SU-DHL-6 (cell line): Measurements from ENCODE around the gene DNM1.
A peak's percentile ranks its signal among the peaks of the same experiment; 100 is the strongest.

ENCODE experiments used
- H2AFZ ChIP-seq: fragments of 200-600 bp; sonication (generic); 2 replicates; pipeline ENCODE4 v1.6.1; 2014; ENCODE audit warnings: low read depth, mild to moderate bottlenecking, moderate library complexity, mixed read lengths, antibody characterized with exemption, low read length; ENCODE audit not compliant: severe bottlenecking
- H3F3A ChIP-seq: fragments of 200-600 bp; shearing (Covaris generic); 2 replicates; pipeline ENCODE4 v1.6.0; 2016; ENCODE audit warnings: antibody characterized with exemption, mild to moderate bottlenecking; ENCODE audit not compliant: insufficient read depth
- H3K27ac ChIP-seq: fragments of 200-600 bp; sonication (generic); 2 replicates; pipeline ENCODE4 v1.5.1; 2016; ENCODE audit warnings: low read depth, mild to moderate bottlenecking, low read length, moderate library complexity, mixed read lengths
- H3K27me3 ChIP-seq: fragments of 200-600 bp; sonication (generic), shearing (Covaris generic); 2 replicates; pipeline ENCODE4 v1.6.0; 2014; ENCODE audit warnings: mild to moderate bottlenecking, low read length
- H3K36me3 ChIP-seq: fragments of 200-600 bp; sonication (generic); 2 replicates; pipeline ENCODE4 v1.6.1; 2014; ENCODE audit warnings: mild to moderate bottlenecking, low read length, mixed read lengths
- H3K4me2 ChIP-seq: fragments of 300-600, 200-600 bp; shearing (Covaris generic), sonication (generic); 2 replicates; pipeline ENCODE4 v1.6.0; 2014; ENCODE audit warnings: low read length, low read depth, mild to moderate bottlenecking; ENCODE audit not compliant: poor library complexity, severe bottlenecking
- H3K4me3 ChIP-seq: fragments of 200-600 bp; sonication (generic); 2 replicates; pipeline ENCODE4 v1.5.1; 2014; ENCODE audit warnings: antibody characterized with exemption, low read length, mild to moderate bottlenecking, mixed read lengths; ENCODE audit not compliant: insufficient read depth, poor library complexity, severe bottlenecking
- H3K79me2 ChIP-seq: fragments of 200-600 bp; sonication (generic); 2 replicates; pipeline ENCODE4 v1.6.1; 2014; ENCODE audit warnings: mild to moderate bottlenecking, low read length, moderate library complexity; ENCODE audit not compliant: insufficient read depth
- H3K9ac ChIP-seq: fragments of 200-600 bp; sonication (generic); 2 replicates; pipeline ENCODE4 v1.7.0; 2014; ENCODE audit warnings: mild to moderate bottlenecking, low read length
- H3K9me2 ChIP-seq: fragments of 200-600 bp; sonication (generic); replicated peaks from 2 replicates; pipeline ENCODE4 v1.6.1; 2014; ENCODE audit warnings: low read length; ENCODE audit not compliant: insufficient read depth
- H3K9me3 ChIP-seq: fragments of 200-600 bp; sonication (generic); 2 replicates; pipeline ENCODE4 v1.6.1; 2014; ENCODE audit warnings: low read length, mixed read lengths; ENCODE audit not compliant: insufficient read depth
- H4K20me1 ChIP-seq: fragments of 200-600 bp; sonication (generic); 2 replicates; pipeline ENCODE4 v1.6.1; 2014; ENCODE audit warnings: low read depth, mild to moderate bottlenecking, antibody characterized with exemption, low read length, moderate library complexity, mixed read lengths
- CTCF ChIP-seq: fragments of 200-600 bp; sonication (generic); IDR thresholded peaks from one replicate; pipeline ENCODE4 v1.5.1; 2017; ENCODE audit warnings: antibody characterized with exemption, mild to moderate bottlenecking, low read length, moderate library complexity; ENCODE audit not compliant: insufficient read depth, poor library complexity, severe bottlenecking
- EZH2phosphoT487 ChIP-seq: fragments of 200-600 bp; sonication (generic), shearing (Covaris generic); conservative IDR thresholded peaks from 2 replicates; pipeline ENCODE4 v1.6.1; 2018; ENCODE audit warnings: mild to moderate bottlenecking, antibody characterized with exemption, low read length, moderate library complexity, mixed read lengths

Gene DNM1

GRCh38 chr9:128254855-128255759 is 51.9 kb downstream of the DNM1 start:
- H3F3A ChIP-seq: no peaks in the 10 kb centered on the region

GRCh38 chr9:128257086-128257825 is 54.1 kb downstream of the DNM1 start:
- Histone ChIP-seq H3K4me2 (no peak overlapping the region), H4K20me1 (no peaks in the 10 kb centered on the region), H3F3A (no peaks in the 10 kb centered on the region), H3K9me3 (no peaks in the 10 kb centered on the region), H2AFZ (no peak overlapping the region), H3K79me2 (no peaks in the 10 kb centered on the region), H3K9ac (no peak overlapping the region), H3K9me2 (no peaks in the 10 kb centered on the region), H3K4me3 (no peak overlapping the region), H3K36me3 (no peaks in the 10 kb centered on the region), H3K27me3 (no peaks in the 10 kb centered on the region), H3K27ac (no peak overlapping the region)
- TF ChIP-seq EZH2phosphoT487: no peak
- TF ChIP-seq CTCF: no peak

More at GRCh38 chr9:128254855-128255759, 51.9 kb downstream of the DNM1 start:
- Histone ChIP-seq H3K79me2 (no peaks in the 10 kb centered on the region), H4K20me1 (no peaks in the 10 kb centered on the region), H3K9me3 (no peaks in the 10 kb centered on the region), H2AFZ (no peak overlapping the region), H3K36me3 (no peaks in the 10 kb centered on the region), H3K27me3 (no peaks in the 10 kb centered on the region), H3K4me2 (no peak overlapping the region), H3K27ac (no peak overlapping the region), H3K4me3 (no peak overlapping the region), H3K9ac (no peak overlapping the region), H3K9me2 (no peaks in the 10 kb centered on the region)
- TF ChIP-seq EZH2phosphoT487 (no peak), CTCF (peak; percentile 95)

GRCh38 chr9:128257907-128258306 is 54.7 kb downstream of the DNM1 start:
- no peaks in the 10 kb centered on the region for H4K20me1 ChIP-seq
- H3K27me3 ChIP-seq: no peaks in the 10 kb centered on the region
- H3K9ac ChIP-seq: no peak overlapping the region
- H3K9me2 ChIP-seq: no peaks in the 10 kb centered on the region
- no peak overlapping the region for H2AFZ ChIP-seq
- H3K9me3 ChIP-seq: no peaks in the 10 kb centered on the region
- H3K4me3 ChIP-seq: no peak overlapping the region
- H3K27ac ChIP-seq: no peak overlapping the region
- TF ChIP-seq EZH2phosphoT487 (no peak), CTCF (no peak)
- no peak overlapping the region for H3K4me2 ChIP-seq
- H3K36me3 ChIP-seq: no peaks in the 10 kb centered on the region
- no peaks in the 10 kb centered on the region for H3K79me2 ChIP-seq
- H3F3A ChIP-seq: no peaks in the 10 kb centered on the region
